ENCODE results near the gene OR6M1. TPM values are rescaled to one million over a fixed set of nuclear protein-coding genes. Genes with fewer than 3 reads are reported as not detected.

OR6M1 gene
- total and polyA plus RNA-seq, 2 of the 13 experiments (the other 11 are each of a cell fraction or from before 2014, with no cell fraction given) = not detected

GRCh38 chr11:123760894-123761293 is 45.3 kb downstream of the OR6M1 start (continued):
- TF ChIP-seq NFAT5 (CRISPR knock-in tag; IDR thresholded peaks at IDR 0.05) (no peak), MED8 (CRISPR knock-in tag; IDR thresholded peaks at IDR 0.05; ENCODE audit: insufficient replicate concordance) (no peak)

GRCh38 chr11:123757976-123758375 is 48.2 kb downstream of the OR6M1 start:
- no peak overlapping the region for H3K9ac ChIP-seq (ENCODE audit: insufficient read depth, low read depth, low read length)
- H3K4me1 ChIP-seq (ENCODE audit: insufficient read depth, low read length) = no peaks in the 10 kb centered on the region
- no peak overlapping the region for H3K4me3 ChIP-seq (replicated peaks in 1 of 3; ENCODE audit: insufficient read depth in 1 of 3, low read depth in 2 of 3, low read length in 3 of 3)
- ChIA-PET POLR2A (no interaction called here), CTCF (ENCODE audit: low intra/inter-chr PET ratio, low total read pairs) (no interaction called here)
- FAIRE-seq (no peak), ATAC-seq (no peak), DNase-seq (ENCODE audit: low spot score) (no peak)
- peaks cover 14% of the 10 kb centered on the region for H3K9me3 ChIP-seq (ENCODE audit: low read length)
- no peak overlapping the region for H2AFZ ChIP-seq (ENCODE audit: low read length)
- H3K4me2 ChIP-seq (ENCODE audit: low read depth, low read length) = no peak overlapping the region
- H3K27ac ChIP-seq (ENCODE audit: extremely low read length, insufficient read depth, low read length) = no peak overlapping the region
- no peaks in the 10 kb centered on the region for H4K20me1 ChIP-seq (ENCODE audit: insufficient read depth, low read length)
- in situ Hi-C loops (cut with HindIII; ENCODE audit: extremely low pct_ligation_motif_present, low pct_unique_long_range_greater_than_20kb) (no loop called here), intact Hi-C loops (cut with micrococcal nuclease; ENCODE audit: unreplicated experiment) (no loop called here)
- H3K36me3 ChIP-seq (replicated peaks in 1 of 2; ENCODE audit: control insufficient read depth in 1 of 2, insufficient read depth in 2 of 2, low read length in 2 of 2) = no peaks in the 10 kb centered on the region
- no TSS peak for BruUV-seq (replicated peaks)
- H3K79me2 ChIP-seq (ENCODE audit: insufficient read depth, low read length) = no peaks in the 10 kb centered on the region
- no peaks in the 10 kb centered on the region for H3K27me3 ChIP-seq (ENCODE audit: control insufficient read depth in 1 of 2, insufficient read depth in 2 of 2, low read length in 2 of 2)
- 13% methylated on average over 3 of the region's 3 CpGs for WGBS (ENCODE audit: low lambda C conversion rate)
- TF ChIP-seq ZNF230 (CRISPR knock-in tag; IDR thresholded peaks at IDR 0.05) = no peak
- no peak for TF ChIP-seq ZNF276 (CRISPR knock-in tag; IDR thresholded peaks at IDR 0.05; ENCODE audit: low read depth)
- TF ChIP-seq, protein P1, sequence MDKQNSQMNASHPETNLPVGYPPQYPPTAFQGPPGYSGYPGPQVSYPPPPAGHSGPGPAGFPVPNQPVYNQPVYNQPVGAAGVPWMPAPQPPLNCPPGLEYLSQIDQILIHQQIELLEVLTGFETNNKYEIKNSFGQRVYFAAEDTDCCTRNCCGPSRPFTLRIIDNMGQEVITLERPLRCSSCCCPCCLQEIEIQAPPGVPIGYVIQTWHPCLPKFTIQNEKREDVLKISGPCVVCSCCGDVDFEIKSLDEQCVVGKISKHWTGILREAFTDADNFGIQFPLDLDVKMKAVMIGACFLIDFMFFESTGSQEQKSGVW (CRISPR knock-in tag; IDR thresholded peaks at IDR 0.05; ENCODE audit: borderline replicate concordance) = no peak
- no peak for TF ChIP-seq ZNF432 (CRISPR knock-in tag; IDR thresholded peaks at IDR 0.05; ENCODE audit: borderline replicate concordance)
- no peak for TF ChIP-seq FOXM1 (CRISPR knock-in tag; IDR thresholded peaks at IDR 0.05)
- TF ChIP-seq REXO4 (CRISPR knock-in tag; IDR thresholded peaks at IDR 0.05; ENCODE audit: borderline replicate concordance) = no peak
- TF ChIP-seq FOXK2 (IDR thresholded peaks at IDR 0.05) = no peak
- no peak for TF ChIP-seq CEBPZ (IDR thresholded peaks at IDR 0.05; ENCODE audit: low read length)
- TF ChIP-seq NFKBIZ (CRISPR knock-in tag; IDR thresholded peaks at IDR 0.05) = no peak
- TF ChIP-seq ZNF550 (CRISPR knock-in tag; IDR thresholded peaks at IDR 0.05; ENCODE audit: borderline replicate concordance) = no peak
- no peak for TF ChIP-seq KLF6 (CRISPR knock-in tag; IDR thresholded peaks at IDR 0.05)

Data from HepG2 (cell line).